ENCODE data around the gene PRAMEF6.
"Not testable (repeated sequence)": the region's sequence is repeated elsewhere in the genome, so short reads cannot be mapped to it uniquely, and the experiment has no call there.

The PRAMEF6 gene
- total RNA-seq = 0 reads per million in 17 experiments

GRCh38 chr1:12947480-12947879 lies at the start of gene PRAMEF6:
Gene PRAMEF6 (minus strand): TSS chr1:12947580. CDS start chr1:12942518, 5,062 bp downstream.
- DNase-seq = not testable (repeated sequence)

- peak in 1 of 4 experiments; percentile 1 for DNase-seq
These were observed 23.0 kb downstream of the PRAMEF6 start for GRCh38 chr1:12924368-12924767.

- DNase-seq = not testable (repeated sequence)
These were observed 25.6 kb downstream of the PRAMEF6 start for GRCh38 chr1:12921749-12922148.

- not testable (repeated sequence) for DNase-seq
These were observed 31.1 kb downstream of the PRAMEF6 start, which contains the start of gene PRAMEF7 for GRCh38 chr1:12916310-12916709. Gene PRAMEF7 (plus strand): TSS chr1:12916610. CDS start chr1:12917693, 1,083 bp downstream.

GRCh38 chr1:12903793-12904572 lies 43.4 kb downstream of the PRAMEF6 start:
- not testable (repeated sequence) for DNase-seq

- not testable (repeated sequence) for DNase-seq
These were observed 48.2 kb downstream of the PRAMEF6 start for GRCh38 chr1:12899186-12899585.

GRCh38 chr1:12898170-12898569 lies 49.2 kb downstream of the PRAMEF6 start, which contains the start of gene PRAMEF10:
Gene PRAMEF10 (minus strand): TSS chr1:12898270. CDS start chr1:12895847, 2,423 bp downstream.
- DNase-seq = not testable (repeated sequence)

All from suppressor macrophage (primary cell).